Ishikawa (cell line): ENCODE results near the gene SPZ1.

Source experiments
- CEBPB ChIP-seq: IDR thresholded peaks from 2 replicates; pipeline ENCODE4 v1.6.1; 2012
- CREB1 ChIP-seq: IDR thresholded peaks from 2 replicates; pipeline ENCODE4 v1.6.1; 2012; ENCODE audit warnings: low read depth
- EGR1 ChIP-seq: IDR thresholded peaks from 2 replicates; pipeline ENCODE4 v1.6.1; 2012
- EP300 ChIP-seq: IDR thresholded peaks from 2 replicates; pipeline ENCODE4 v1.6.1; 2012; ENCODE audit warnings: borderline replicate concordance
- FOXM1 ChIP-seq: IDR thresholded peaks from 2 replicates; pipeline ENCODE4 v1.6.1; 2012; ENCODE audit warnings: low read depth, borderline replicate concordance
- MAX ChIP-seq: IDR thresholded peaks from 2 replicates; pipeline ENCODE4 v1.6.1; 2012
- NFIC ChIP-seq: IDR thresholded peaks from 2 replicates; pipeline ENCODE4 v1.6.1; 2012
- RAD21 ChIP-seq: IDR thresholded peaks from 2 replicates; pipeline ENCODE4 v1.6.1; 2012; ENCODE audit warnings: low read depth
- REST ChIP-seq: IDR thresholded peaks from 2 replicates; pipeline ENCODE4 v1.6.1; 2012; ENCODE audit warnings: low read depth, mild to moderate bottlenecking
- TAF1 ChIP-seq: IDR thresholded peaks from 2 replicates; pipeline ENCODE4 v1.6.1; 2012; ENCODE audit warnings: low read depth, mild to moderate bottlenecking
- TCF12 ChIP-seq: IDR thresholded peaks from 2 replicates; pipeline ENCODE4 v1.6.1; 2012; ENCODE audit warnings: low read depth
- TEAD4 ChIP-seq: IDR thresholded peaks from 2 replicates; pipeline ENCODE4 v1.6.1; 2012
- USF1 ChIP-seq: IDR thresholded peaks from 2 replicates; pipeline ENCODE4 v1.6.1; 2012
- YY1 ChIP-seq: IDR thresholded peaks from 2 replicates; pipeline ENCODE4 v1.6.1; 2012; ENCODE audit warnings: low read depth
- ZBTB7A ChIP-seq: IDR thresholded peaks from 2 replicates; pipeline ENCODE4 v1.6.1; 2012; ENCODE audit warnings: low read depth

The SPZ1 gene

GRCh38 chr5:80357671-80358070 is 37.9 kb downstream of the SPZ1 start:
- TF ChIP-seq YY1 (no peak), TCF12 (no peak), TAF1 (no peak), CREB1 (no peak), FOXM1 (no peak), ZBTB7A (no peak), CEBPB (no peak), REST (no peak), EGR1 (no peak), RAD21 (no peak), EP300 (no peak), TEAD4 (no peak), NFIC (no peak), USF1 (no peak)

GRCh38 chr5:80360914-80361444 is 41.2 kb downstream of the SPZ1 start:
- TF ChIP-seq ZBTB7A (no peak), RAD21 (no peak), TAF1 (no peak), CEBPB (no peak), CREB1 (no peak), TCF12 (no peak), EP300 (no peak), FOXM1 (no peak), REST (no peak), TEAD4 (no peak), NFIC (no peak), YY1 (no peak), EGR1 (no peak), MAX (no peak), USF1 (no peak)

GRCh38 chr5:80364892-80365291 is 45.1 kb downstream of the SPZ1 start:
- no peak for TF ChIP-seq CREB1
- no peak for TF ChIP-seq REST
- no peak for TF ChIP-seq EP300
- TF ChIP-seq CEBPB: no peak
- no peak for TF ChIP-seq TEAD4
- no peak for TF ChIP-seq TAF1
- TF ChIP-seq ZBTB7A: no peak
- no peak for TF ChIP-seq NFIC
- no peak for TF ChIP-seq EGR1
- no peak for TF ChIP-seq TCF12

GRCh38 chr5:80368661-80369480 is 49.1 kb downstream of the SPZ1 start:
- TF ChIP-seq EP300 (no peak), MAX (no peak), CEBPB (no peak), CREB1 (no peak), TCF12 (no peak), TEAD4 (no peak), NFIC (no peak), TAF1 (no peak), ZBTB7A (no peak), EGR1 (no peak), REST (no peak)
